ENCODE measurements around the gene ZNF70.

Gene ZNF70

GRCh38 chr22:23779083-23779482 lies 28.2 kb upstream of the ZNF70 start:
- DNase-seq (ENCODE audit: low read depth): no peak

- no peak for DNase-seq (ENCODE audit: low read depth)
Measured at GRCh38 chr22:23778577-23778900, 27.6 kb upstream of the ZNF70 start.

GRCh38 chr22:23777776-23778576 lies 27.1 kb upstream of the ZNF70 start:
- DNase-seq (ENCODE audit: low read depth): no peak

GRCh38 chr22:23775779-23776375 lies 25.0 kb upstream of the ZNF70 start:
- DNase-seq (ENCODE audit: low read depth): no peak

- peak; percentile 82 for DNase-seq (ENCODE audit: low read depth)
Measured at GRCh38 chr22:23774922-23775436, 24.1 kb upstream of the ZNF70 start.

GRCh38 chr22:23774114-23774921 lies 23.4 kb upstream of the ZNF70 start:
- DNase-seq (ENCODE audit: low read depth): no peak

GRCh38 chr22:23773483-23774113 lies 22.7 kb upstream of the ZNF70 start:
- DNase-seq (ENCODE audit: low read depth): no peak

GRCh38 chr22:23772649-23773473 lies 21.9 kb upstream of the ZNF70 start, which contains the start of gene MMP11:
TSS of gene MMP11 (plus strand) at chr22:23772849. CDS start at chr22:23772871, 22 bp downstream.
- no peak for DNase-seq (ENCODE audit: low read depth)

- DNase-seq (ENCODE audit: low read depth): no peak
Measured at GRCh38 chr22:23772315-23772648, 21.4 kb upstream of the ZNF70 start.

GRCh38 chr22:23769321-23769965 lies 18.5 kb upstream of the ZNF70 start:
- DNase-seq (ENCODE audit: low read depth): no peak

- peak; percentile 60 for DNase-seq (ENCODE audit: low read depth)
Measured at GRCh38 chr22:23767673-23768548, 17.0 kb upstream of the ZNF70 start, which contains the start of gene CHCHD10. TSS of gene CHCHD10 (minus strand) at chr22:23767972. CDS start at chr22:23767874, 98 bp downstream.

- DNase-seq (ENCODE audit: low read depth): no peak
Measured at GRCh38 chr22:23767303-23767672, 16.4 kb upstream of the ZNF70 start.

GRCh38 chr22:23764899-23765881 lies 14.3 kb upstream of the ZNF70 start:
- peak; percentile 46 for DNase-seq (ENCODE audit: low read depth)

GRCh38 chr22:23763954-23764353 lies 13.0 kb upstream of the ZNF70 start:
- DNase-seq (ENCODE audit: low read depth): no peak

GRCh38 chr22:23763579-23763945 lies 12.7 kb upstream of the ZNF70 start:
- DNase-seq (ENCODE audit: low read depth): no peak

- no peak for DNase-seq (ENCODE audit: low read depth)
Measured at GRCh38 chr22:23762842-23763578, 12.1 kb upstream of the ZNF70 start, which contains the start of gene C22orf15. TSS of gene C22orf15 (plus strand) at chr22:23762990. CDS start at chr22:23763307, 317 bp downstream.

- DNase-seq (ENCODE audit: low read depth): no peak
Measured at GRCh38 chr22:23760056-23760455, 9.1 kb upstream of the ZNF70 start.

- no peak for DNase-seq (ENCODE audit: low read depth)
Measured at GRCh38 chr22:23759566-23759965, 8.7 kb upstream of the ZNF70 start.
